HK-2 (cell line): ENCODE results near the gene CORO2A.

Source experiments
- DNase-seq: peaks from one replicate; pipeline ENCODE4 v3.0.0-alpha.2; 2018; ENCODE audit not compliant: unreplicated experiment

The CORO2A gene

GRCh38 chr9:98219364-98219716, 26.9 kb upstream of the CORO2A start:
- DNase-seq: no peak

DNA sequence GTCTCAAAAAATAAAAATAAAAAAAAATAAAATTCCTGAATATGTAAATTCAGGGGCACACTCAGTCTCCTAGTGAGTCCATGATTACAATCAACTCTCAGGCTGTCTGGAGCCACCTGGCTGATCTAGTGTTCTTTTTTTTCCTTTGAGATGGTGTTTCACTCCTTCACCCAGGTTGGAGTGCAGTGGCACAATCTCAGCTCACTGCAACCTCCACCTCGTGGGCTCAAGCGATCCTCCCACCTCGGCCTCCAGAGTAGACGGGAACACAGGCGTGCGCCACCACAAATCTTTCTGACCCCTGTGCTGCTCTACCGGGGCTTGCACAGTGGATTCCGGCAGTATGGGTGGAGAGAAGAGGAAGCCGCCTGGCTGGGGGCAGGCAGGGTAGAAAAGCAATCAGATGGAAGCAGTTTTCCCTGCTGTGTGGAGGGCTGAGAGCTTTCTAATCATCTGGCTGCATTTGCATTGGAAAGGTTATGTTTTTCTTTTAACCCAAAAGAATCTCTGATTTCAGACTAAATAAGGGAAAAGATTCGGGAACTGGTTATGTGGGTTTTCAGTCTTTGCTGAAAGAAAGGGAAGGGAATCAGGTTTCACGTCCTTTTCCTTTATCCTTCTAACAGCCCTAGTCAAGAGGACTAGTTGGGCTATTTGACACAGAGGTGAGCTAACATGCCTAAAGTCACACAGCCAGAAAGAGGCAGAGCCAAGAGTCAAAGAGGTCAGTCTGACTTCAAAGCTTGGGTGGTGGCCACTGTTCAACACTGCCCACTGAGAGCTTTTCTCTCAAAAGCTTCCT, 26.3 kb upstream of the CORO2A start:
- DNase-seq: no peak

GRCh38 chr9:98217255-98217654, 24.8 kb upstream of the CORO2A start:
- no peak for DNase-seq

- no peak for DNase-seq
Measured at GRCh38 chr9:98216391-98216790, 24.0 kb upstream of the CORO2A start.

- no peak for DNase-seq
Measured at GRCh38 chr9:98215821-98216220, 23.4 kb upstream of the CORO2A start.

- no peak for DNase-seq
Measured at GRCh38 chr9:98215271-98215670, 22.8 kb upstream of the CORO2A start.

DNA sequence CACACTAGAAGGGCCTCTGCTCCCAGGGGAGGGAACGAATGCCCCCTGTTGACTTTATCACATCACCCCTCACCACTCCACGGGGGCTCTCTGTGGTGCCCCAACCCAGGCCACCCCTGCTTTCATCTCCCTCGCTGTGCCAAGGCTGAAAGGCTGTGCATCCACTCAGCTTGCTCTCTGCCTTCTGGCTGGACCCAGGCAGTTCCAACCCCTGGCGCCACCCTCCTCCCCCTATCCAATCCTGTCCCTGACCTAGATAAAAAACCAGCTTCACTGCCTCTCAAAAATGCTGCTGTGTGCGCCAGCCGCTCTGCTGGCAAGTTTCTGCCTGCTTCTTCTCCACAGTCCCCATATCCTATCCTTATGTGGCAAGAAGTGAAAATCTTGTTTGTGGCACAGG, 22.4 kb upstream of the CORO2A start:
- no peak for DNase-seq

- no peak for DNase-seq
Measured at GRCh38 chr9:98211260-98211659, 18.8 kb upstream of the CORO2A start.

DNA sequence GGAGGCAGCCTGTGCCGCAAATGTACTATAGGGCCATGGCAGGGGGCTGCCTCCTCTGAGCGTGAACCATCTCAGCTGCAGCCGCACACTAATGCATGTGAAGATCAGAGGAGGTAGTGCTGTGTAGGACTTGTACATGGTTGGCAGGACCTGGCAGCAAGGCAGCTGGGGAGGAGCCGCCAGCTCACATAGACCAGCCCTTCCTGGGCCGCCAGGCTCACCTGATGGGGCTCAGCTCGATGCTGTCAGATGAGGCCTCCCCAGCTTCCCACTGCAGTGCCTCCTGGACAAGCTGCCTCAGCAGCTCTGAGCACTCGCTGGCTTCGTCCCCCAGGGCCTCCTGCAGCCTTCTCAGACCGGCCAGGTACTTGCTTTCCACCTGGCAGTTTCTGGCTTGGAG, 18.0 kb upstream of the CORO2A start:
- DNase-seq: no peak

DNA sequence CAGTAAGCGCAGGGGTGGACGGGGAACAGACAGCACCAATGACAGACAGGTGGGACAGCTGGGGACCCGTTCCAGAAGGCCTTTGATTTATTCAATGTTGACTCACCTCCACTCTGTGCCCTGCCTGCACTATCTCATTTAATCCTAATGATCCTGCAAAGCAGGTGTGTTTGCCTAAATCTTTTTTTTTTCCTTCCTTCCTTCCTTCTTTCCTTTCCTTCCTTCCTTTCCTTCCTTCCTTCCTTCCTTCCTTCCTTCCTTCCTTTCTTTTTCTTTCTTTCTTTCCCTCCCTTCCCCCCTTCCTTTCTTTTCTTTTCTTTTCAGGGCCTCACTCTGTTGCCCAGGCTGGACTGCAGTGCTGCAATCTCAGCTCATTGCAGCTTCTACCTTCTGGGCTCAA, 17.1 kb upstream of the CORO2A start:
- DNase-seq: no peak

- DNase-seq: no peak
Measured at GRCh38 chr9:98208635-98209034, 16.2 kb upstream of the CORO2A start.

- no peak for DNase-seq
Measured at GRCh38 chr9:98207606-98208005, 15.2 kb upstream of the CORO2A start.

DNA sequence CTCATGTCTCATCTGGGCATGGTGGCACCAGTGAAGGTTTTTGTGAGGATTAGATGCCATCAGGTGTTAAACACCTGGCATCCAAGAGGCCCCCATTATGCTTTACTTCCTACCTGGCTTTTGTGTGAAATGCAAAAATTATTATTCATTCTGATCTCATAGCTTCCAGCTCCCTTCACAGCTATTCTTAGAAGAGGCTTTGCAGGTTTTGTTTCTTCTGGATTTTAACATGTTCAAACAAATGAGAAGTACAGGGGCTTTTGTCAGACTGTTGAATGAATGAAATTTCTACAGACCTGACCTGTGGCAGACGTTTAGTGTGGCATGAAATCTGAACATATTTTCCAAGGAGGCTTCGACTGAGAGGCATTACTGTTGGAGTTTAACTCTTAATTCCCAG, 14.3 kb upstream of the CORO2A start:
- DNase-seq: no peak

DNA sequence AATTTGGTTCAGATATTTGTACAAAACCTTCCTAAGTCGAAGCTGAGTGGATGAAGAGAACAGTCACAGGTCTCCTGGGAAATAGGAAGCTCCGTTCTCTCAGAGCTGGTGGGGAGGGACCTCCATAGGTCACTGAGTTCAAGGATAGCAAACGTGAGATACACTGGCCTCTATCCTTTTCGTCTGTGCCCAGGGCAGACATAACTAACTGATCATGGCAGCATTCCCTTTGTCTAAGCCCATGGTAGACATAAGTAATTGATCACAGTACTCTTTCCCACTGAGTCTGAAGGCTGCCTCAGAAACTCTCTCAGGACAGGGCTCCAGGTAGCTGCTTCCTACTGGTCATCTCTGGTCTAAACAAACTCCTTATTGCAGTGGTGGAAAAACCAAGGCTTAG, 12.3 kb upstream of the CORO2A start:
- DNase-seq: no peak

DNA sequence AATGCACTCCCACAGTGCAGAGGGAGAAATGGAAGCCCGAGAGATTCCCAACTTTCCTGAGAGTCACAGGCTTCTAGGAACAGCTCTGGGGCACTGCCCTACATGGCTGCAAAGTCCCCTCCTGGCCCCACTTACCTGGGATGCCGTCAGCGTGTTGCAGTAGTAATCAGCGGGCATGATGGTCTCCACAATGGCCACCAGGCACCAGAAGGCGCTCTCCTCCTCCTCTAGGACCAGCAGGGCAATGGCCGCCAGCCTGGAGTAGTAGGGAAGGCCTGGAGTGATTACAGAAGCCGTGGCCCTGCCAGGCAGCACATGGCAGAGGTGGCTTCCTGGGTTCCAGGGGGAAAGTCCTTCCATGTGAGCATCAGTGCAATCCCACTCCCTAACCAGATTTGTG, 10.7 kb upstream of the CORO2A start:
- no peak for DNase-seq

GRCh38 chr9:98202252-98202651, 9.8 kb upstream of the CORO2A start:
- no peak for DNase-seq

DNA sequence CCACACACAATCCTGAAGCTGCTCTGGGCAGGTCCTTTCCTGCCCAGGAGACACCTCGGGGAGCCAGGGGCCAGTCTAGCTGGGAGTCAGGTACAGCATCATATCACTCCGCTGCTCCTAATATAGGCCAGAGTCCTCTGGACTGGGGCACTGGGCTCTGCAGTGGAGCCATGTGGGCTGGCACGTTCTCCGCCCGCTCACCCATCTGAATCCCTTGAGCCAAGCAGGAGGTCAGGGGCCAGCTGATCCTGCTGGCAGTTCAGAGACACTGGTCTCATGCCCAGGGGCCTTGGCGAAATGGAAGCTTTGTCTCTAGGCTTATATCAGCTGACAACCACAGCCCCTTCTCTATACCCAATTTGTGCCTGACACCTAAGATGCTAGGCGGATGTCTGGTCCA, 9.3 kb upstream of the CORO2A start:
- no peak for DNase-seq

GRCh38 chr9:98201102-98201501, 8.7 kb upstream of the CORO2A start:
- DNase-seq: no peak

DNA sequence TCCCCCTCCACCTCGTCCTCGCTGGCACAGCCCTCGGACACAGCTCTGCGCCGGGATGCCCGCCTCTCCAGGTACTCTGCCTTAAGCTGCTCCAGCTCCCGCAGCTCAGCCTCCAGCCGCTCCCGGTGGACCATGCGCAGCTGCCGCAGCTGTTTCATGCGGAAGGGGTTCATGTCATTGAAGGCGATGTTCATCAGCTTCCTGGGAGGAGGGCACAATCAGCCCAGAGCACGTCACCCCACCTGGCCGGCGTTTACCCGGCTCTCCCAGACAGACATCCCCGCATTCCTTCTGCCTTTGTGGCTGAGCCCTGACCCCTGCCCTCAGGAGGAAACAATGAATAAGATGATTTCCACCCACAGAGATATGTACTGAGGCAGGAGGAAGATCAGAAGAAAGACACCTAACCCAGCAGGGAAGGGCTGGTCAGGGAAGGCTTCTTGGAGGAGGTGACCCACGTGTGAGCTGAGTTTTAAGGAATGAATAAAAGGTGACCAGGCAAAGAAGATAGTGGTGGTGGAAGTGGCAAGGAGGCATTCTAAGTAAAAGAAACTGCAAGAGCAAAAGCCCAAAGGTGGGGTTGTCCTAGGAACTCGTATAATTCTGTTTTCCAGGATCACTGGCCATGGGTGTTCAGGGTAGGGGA, 7.1 kb upstream of the CORO2A start:
- no peak for DNase-seq

- DNase-seq: no peak
Measured at GRCh38 chr9:98195671-98196070, 3.2 kb upstream of the CORO2A start.

DNA sequence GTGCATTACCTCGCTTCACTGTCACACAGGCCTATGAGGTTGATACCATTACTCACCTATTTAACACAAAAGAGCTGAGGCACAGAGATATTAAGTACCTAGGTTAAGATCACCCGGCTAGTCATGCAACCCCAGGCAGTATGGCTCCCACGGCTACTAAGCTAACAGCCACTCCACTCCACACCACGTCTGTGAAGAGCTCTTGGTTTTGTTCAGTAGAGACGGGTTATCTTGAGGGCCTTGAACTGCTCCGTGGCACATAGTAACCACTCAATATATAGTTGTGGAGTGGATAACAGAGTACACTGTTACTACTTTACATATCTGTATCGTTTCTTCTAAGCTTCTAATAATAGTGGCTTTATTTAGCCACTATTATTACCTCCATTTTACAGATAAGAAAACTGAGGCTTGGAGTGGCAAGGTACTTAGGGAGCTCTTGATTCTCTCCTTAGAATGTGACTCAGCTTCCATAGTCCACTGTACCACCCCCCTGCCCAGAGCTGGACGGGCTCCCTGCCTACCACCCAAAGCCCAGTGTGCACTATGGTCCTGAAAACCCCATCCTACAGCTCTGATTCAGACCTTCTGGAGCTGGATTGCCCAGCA, 1.0 kb upstream of the CORO2A start:
- no peak for DNase-seq

- peak; percentile 36 for DNase-seq
Measured at GRCh38 chr9:98191671-98192502, 550 bp downstream of the CORO2A start.
